A549 (cell line): ENCODE data around the gene FNIP1. TPM values are rescaled to one million over a fixed set of nuclear protein-coding genes. Genes with fewer than 3 reads are reported as not detected.
"Not testable (repeated sequence)": the region's sequence is repeated elsewhere in the genome, so short reads cannot be mapped to it uniquely, and the experiment has no call there.

ENCODE experiments used
- ATAC-seq, 2 experiments: fragments of 200-7000 bp in 1 of 2; fragments of >200 bp in 1 of 2; cut with Nextera tagmentation in 1 of 2; cut with Tn5 transposase in 1 of 2; 3 replicates each; pipeline versions ENCODE4 v1.8.0 to v1.9.1; 2018 to 2020; ENCODE audit warnings: mild to moderate bottlenecking in 1 of 2, moderate library complexity in 1 of 2
- CTCF ChIA-PET: fragments of 300-600 bp; sonication (Branson Sonifier 250); formaldehyde crosslinking; extraction: SDS; loops from one replicate; lab custom pipeline; 2021; ENCODE audit warnings: antibody characterized with exemption, inconsistent platforms; lab: Yijun Ruan, JAX
- POLR2A ChIA-PET: fragments of 350-600 bp; formaldehyde crosslinking; extraction: SDS; loops from one replicate; lab custom pipeline; 2021; ENCODE audit warnings: antibody characterized with exemption, inconsistent platforms; lab: Yijun Ruan, JAX
- DNase-seq, 2 experiments: peaks; one replicate each; pipeline versions ENCODE4 v3.0.0 to v3.0.0-alpha.2; 2011 to 2016; ENCODE audit warnings: low read depth in 1 of 2, low spot score in 1 of 2
- FAIRE-seq: peaks from 2 replicates; lab custom pipeline; 2011; peaks lifted over from hg19 to GRCh38; lab: Jason Lieb, UNC
- H3K27ac ChIP-seq, 2 experiments: fragments of >200 bp; sonication (Bioruptor Twin); formaldehyde crosslinking; 3 replicates each; pipeline ENCODE4 v1.5.1; 2016 to 2017
- H3K4me1 ChIP-seq: fragments of >200 bp; sonication (Bioruptor Twin); formaldehyde crosslinking; 3 replicates; pipeline ENCODE4 v1.6.1; 2016
- H3K4me2 ChIP-seq: fragments of >200 bp; sonication (Bioruptor Twin); formaldehyde crosslinking; 3 replicates; pipeline ENCODE4 v1.6.1; 2016
- H3K4me3 ChIP-seq: fragments of >200 bp; sonication (Bioruptor Twin); formaldehyde crosslinking; 3 replicates; pipeline ENCODE4 v1.5.1; 2016
- H3K9me3 ChIP-seq: fragments of >200 bp; sonication (Bioruptor Twin); formaldehyde crosslinking; 3 replicates; pipeline ENCODE4 v1.6.1; 2016
- ATOH8 ChIP-seq: fragments of 250-450 bp; sonication (Bioruptor Pico); IDR thresholded peaks from 2 replicates; pipeline ENCODE4 v1.5.0; 2020; ENCODE audit warnings: low read depth, mild to moderate bottlenecking, moderate library complexity
- BHLHE40 ChIP-seq: IDR thresholded peaks from 2 replicates; pipeline ENCODE4 v1.6.1; 2012; ENCODE audit warnings: low read depth, low read length, inconsistent platforms
- CEBPB ChIP-seq, 2 experiments: fragments of >200 bp in 1 of 2; sonication (Bioruptor Twin) in 1 of 2; formaldehyde crosslinking in 1 of 2; IDR thresholded peaks; 2 replicates each; pipeline ENCODE4 v1.6.1; 2012 to 2016
- E2F6 ChIP-seq: IDR thresholded peaks from 2 replicates; pipeline ENCODE4 v1.6.1; 2012; ENCODE audit warnings: low read depth, borderline replicate concordance
- ELK1 ChIP-seq: fragments of 150-350 bp; IDR thresholded peaks from 2 replicates; pipeline ENCODE4 v1.6.1; 2014; ENCODE audit warnings: low read depth, mild to moderate bottlenecking, low read length
- EP300 ChIP-seq, 2 experiments: fragments of >200 bp; sonication (Bioruptor Twin); formaldehyde crosslinking; IDR thresholded peaks; 2 replicates in 1 of 2; 3 replicates in 1 of 2; pipeline ENCODE4 v1.6.1; 2016 to 2017
- FOSB ChIP-seq: fragments of 250-450 bp; sonication (Bioruptor Pico); IDR thresholded peaks from 2 replicates; pipeline ENCODE4 v1.5.0; 2020; ENCODE audit warnings: mild to moderate bottlenecking, moderate library complexity
- GATA3 ChIP-seq: IDR thresholded peaks from 2 replicates; pipeline ENCODE4 v1.6.1; 2012; ENCODE audit warnings: borderline replicate concordance
- HDAC2 ChIP-seq: fragments of 200-600 bp; sonication (generic); IDR thresholded peaks from 2 replicates; pipeline ENCODE4 v1.6.1; 2016
- HEYL ChIP-seq: fragments of 250-450 bp; sonication (Bioruptor Pico); IDR thresholded peaks from 2 replicates; pipeline ENCODE4 v1.8.0; 2021; ENCODE audit warnings: mild to moderate bottlenecking, moderate library complexity
- HMGXB4 ChIP-seq: fragments of 250-450 bp; sonication (Bioruptor Pico); IDR thresholded peaks from 2 replicates; pipeline ENCODE4 v1.5.0; 2021; ENCODE audit warnings: mild to moderate bottlenecking, moderate library complexity, borderline replicate concordance
- JUNB ChIP-seq: fragments of >200 bp; sonication (Bioruptor Twin); formaldehyde crosslinking; IDR thresholded peaks from 2 replicates; pipeline ENCODE4 v1.6.1; 2016
- MAFK ChIP-seq: fragments of 450-650 bp; IDR thresholded peaks from 2 replicates; pipeline ENCODE4 v1.6.1; 2014; ENCODE audit not compliant: partially characterized antibody
- NFE2L2 ChIP-seq: fragments of 150-350 bp; conservative IDR thresholded peaks from 2 replicates; pipeline ENCODE4 v1.6.1; 2014; ENCODE audit warnings: low read length
- NR3C1 ChIP-seq: fragments of >200 bp; sonication (Bioruptor Twin); formaldehyde crosslinking; IDR thresholded peaks from 3 replicates; pipeline ENCODE4 v1.6.1; 2017
- PBX3 ChIP-seq: IDR thresholded peaks from 2 replicates; pipeline ENCODE4 v1.6.1; 2012
- RFX5 ChIP-seq: fragments of 450-650 bp; IDR thresholded peaks from 2 replicates; pipeline ENCODE4 v1.7.1; 2014; ENCODE audit warnings: antibody characterized with exemption, mild to moderate bottlenecking, moderate library complexity
- ZFP36 ChIP-seq: fragments of 450-650 bp; IDR thresholded peaks from 2 replicates; pipeline ENCODE4 v1.6.1; 2014; ENCODE audit warnings: borderline replicate concordance; ENCODE audit not compliant: partially characterized antibody
- WGBS: methylation state at CpG from one replicate; pipeline ENCODE4 v1.1.6; 2017; ENCODE audit errors: missing lambda C conversion rate; 5-methylcytosine and 5-hydroxymethylcytosine counted together
- polyA plus RNA-seq, 4 experiments: library from polyadenylated mRNA; depleted of rRNA in 3 of 4; stranded (reverse); fragments of >200 nt; fragmentation: RNase III in 1 of 4; extraction: RNeasy Plus Mini Kit Qiagen cat#74134 plus additional on column Dnase treatment in 1 of 4; gene quantifications; 2 replicates in 3 of 4; 3 replicates in 1 of 4; pipeline ENCODE4 v1.2.3, GENCODE V29; 2011 to 2017

Gene FNIP1
- polyA plus RNA-seq, 2 of the 4 experiments (the other 2 are of a cell fraction) = 7.5 to 9.6 TPM

GRCh38 chr5:131740477-131740876, 56.3 kb downstream of the FNIP1 start:
- CTCF ChIA-PET = interaction anchor here (0.7 kb wide), 2 partner anchors 9 to 10 kb away, joined by 3 read pairs; no protein-coding TSS in a partner anchor
- Histone ChIP-seq H3K4me1 (0 out of 3 replicates have a peak, but pooled peaks cover 2% of the 10 kb centered on the region), H3K27ac (no peak overlapping the region), H3K4me3 (no peak overlapping the region), H3K4me2 (no peak overlapping the region), H3K9me3 (no peaks in the 10 kb centered on the region)
- no peak for TF ChIP-seq HMGXB4 (CRISPR knock-in tag)
- no peak for TF ChIP-seq EP300 (IDR thresholded peaks at IDR 0.05)
- no peak for TF ChIP-seq FOSB
- no peak for TF ChIP-seq E2F6
- WGBS = 92% methylated on average over 3 of the region's 3 CpGs
- FAIRE-seq (no peak), DNase-seq (no peak), ATAC-seq (no peak)
- POLR2A ChIA-PET = no interaction called here

- no peak overlapping the region for H3K4me2 ChIP-seq
- H3K27ac ChIP-seq = no peak overlapping the region
- H3K4me3 ChIP-seq = no peak overlapping the region
- FAIRE-seq (no peak), ATAC-seq (no peak), DNase-seq (no peak)
- 78% methylated on average over 8 of the region's 8 CpGs for WGBS
- no peaks in the 10 kb centered on the region for H3K9me3 ChIP-seq
- TF ChIP-seq HDAC2 (no peak), PBX3 (no peak), RFX5 (no peak), ZFP36 (no peak), GATA3 (no peak), ATOH8 (CRISPR knock-in tag) (no peak), BHLHE40 (no peak), CEBPB (IDR thresholded peaks at IDR 0.05) (no peak), JUNB (no peak), MAFK (no peak), NFE2L2 (no peak), NR3C1 (no peak), HEYL (CRISPR knock-in tag) (no peak), ELK1 (no peak)
- POLR2A ChIA-PET = no interaction called here
- CTCF ChIA-PET = no interaction called here
- no peaks in the 10 kb centered on the region for H3K4me1 ChIP-seq
Observed at GRCh38 chr5:131735393-131735792, 61.4 kb downstream of the FNIP1 start.

GRCh38 chr5:131734939-131735338, 61.9 kb downstream of the FNIP1 start:
- H3K4me3 ChIP-seq, H3K27ac ChIP-seq, DNase-seq, CTCF ChIA-PET, ATAC-seq, H3K9me3 ChIP-seq, FAIRE-seq, H3K4me1 ChIP-seq, POLR2A ChIA-PET, H3K4me2 ChIP-seq: not testable (repeated sequence)
- over 99% methylated on average over 5 of the region's 6 CpGs for WGBS

- CTCF ChIA-PET = interaction anchor here (1.1 to 1.5 kb wide), 4 partner anchors 10 to 21 kb away, joined by 3 read pairs; no protein-coding TSS in a partner anchor
- H3K4me2 ChIP-seq, H3K4me3 ChIP-seq, FAIRE-seq, DNase-seq, POLR2A ChIA-PET, ATAC-seq, H3K4me1 ChIP-seq, H3K9me3 ChIP-seq, H3K27ac ChIP-seq: not testable (repeated sequence)
- 95% methylated on average over 4 of the region's 4 CpGs for WGBS
Observed at GRCh38 chr5:131729292-131729691, 67.5 kb downstream of the FNIP1 start.

- DNase-seq, H3K9me3 ChIP-seq, H3K4me2 ChIP-seq, H3K4me1 ChIP-seq, ATAC-seq, FAIRE-seq, H3K4me3 ChIP-seq, H3K27ac ChIP-seq, POLR2A ChIA-PET: not testable (repeated sequence)
- CTCF ChIA-PET = interaction anchor here (0.6 to 2.1 kb wide), 2 partner anchors 135 to 177 kb away, joined by 5 to 7 read pairs; no protein-coding TSS in a partner anchor
Observed at GRCh38 chr5:131724089-131724488, 72.7 kb downstream of the FNIP1 start.
